GM21528 (cell line): Measurements from ENCODE around the gene CDKN2C.
A peak's percentile ranks its signal among the peaks of the same experiment; 100 is the strongest.

Experiments
- ATAC-seq: cut with Tn5 transposase; IDR thresholded peaks from one replicate; pipeline ENCODE4 v1.9.1; 2021; ENCODE audit warnings: mild to moderate bottlenecking, moderate library complexity; ENCODE audit not compliant: unreplicated experiment, low FRiP score

The CDKN2C gene

DNA sequence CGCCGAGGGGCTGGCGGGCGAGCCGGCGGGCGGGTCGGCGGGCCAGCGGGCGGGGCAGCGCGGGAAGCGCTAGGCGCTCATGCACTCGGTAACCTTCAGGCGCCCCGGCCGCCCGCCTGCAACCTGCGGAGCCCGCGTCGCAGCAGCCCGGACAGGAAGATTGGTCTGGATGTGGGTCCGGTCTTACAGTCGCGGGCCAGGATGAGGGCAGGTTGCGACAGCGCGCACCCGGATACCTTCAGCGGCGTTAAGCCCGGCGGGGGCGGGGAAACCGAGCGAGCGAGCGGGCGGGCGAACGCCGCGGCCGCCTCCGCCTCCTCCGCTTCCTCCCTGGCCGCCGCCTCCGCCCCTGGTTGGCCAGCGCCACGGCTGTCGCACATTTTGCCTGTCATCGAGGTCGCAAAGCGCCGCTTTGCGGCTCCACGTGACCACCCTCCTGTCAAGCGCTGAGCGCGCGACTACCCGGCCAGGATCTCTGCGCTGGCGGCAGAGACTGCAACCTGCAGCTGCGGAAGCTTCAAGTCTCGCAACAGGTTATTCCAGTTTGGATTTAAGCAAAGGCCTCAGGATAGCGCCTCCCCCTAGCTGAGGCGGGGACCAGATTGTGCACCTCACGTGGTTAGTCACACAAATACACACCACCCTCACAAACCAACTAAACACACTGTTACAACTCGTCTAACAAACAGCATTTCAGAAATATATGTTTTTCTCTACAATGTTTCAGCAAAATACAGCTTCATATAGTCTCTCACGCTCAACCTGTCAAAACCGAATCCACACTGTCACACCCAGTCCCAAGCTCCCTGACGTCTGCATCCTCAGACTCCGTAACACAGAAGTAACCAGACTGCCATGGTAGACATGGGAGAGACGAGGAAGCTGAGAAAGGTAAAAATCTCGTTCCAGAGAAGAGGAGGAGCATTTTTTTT is 9.9 kb upstream of the CDKN2C start, which contains the start of gene FAF1:
Gene FAF1, minus strand, starts transcription at position 355 of the 932 bp plus-strand sequence. CDS start 456 bp downstream, outside the sequence.
- ATAC-seq: peak; percentile 86

DNA sequence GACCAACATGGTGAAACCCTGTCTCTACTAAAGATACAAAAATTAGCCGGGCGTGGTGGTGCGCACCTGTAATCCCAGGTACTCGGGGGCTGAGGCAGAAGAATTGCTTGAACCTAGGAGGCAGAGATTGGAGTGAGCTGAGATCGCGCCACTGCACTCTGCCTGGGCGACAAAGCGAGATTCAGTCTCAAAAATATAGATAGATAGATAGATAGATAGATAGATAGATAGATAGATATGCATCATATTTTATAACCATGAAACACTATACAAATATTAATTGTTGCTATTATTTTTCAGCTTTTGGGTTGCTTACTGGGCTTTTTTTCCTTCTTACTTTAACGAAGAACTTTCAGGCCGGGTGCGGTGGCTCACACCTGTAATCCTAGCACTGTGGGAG is 5.2 kb upstream of the CDKN2C start:
- no peak for ATAC-seq

DNA sequence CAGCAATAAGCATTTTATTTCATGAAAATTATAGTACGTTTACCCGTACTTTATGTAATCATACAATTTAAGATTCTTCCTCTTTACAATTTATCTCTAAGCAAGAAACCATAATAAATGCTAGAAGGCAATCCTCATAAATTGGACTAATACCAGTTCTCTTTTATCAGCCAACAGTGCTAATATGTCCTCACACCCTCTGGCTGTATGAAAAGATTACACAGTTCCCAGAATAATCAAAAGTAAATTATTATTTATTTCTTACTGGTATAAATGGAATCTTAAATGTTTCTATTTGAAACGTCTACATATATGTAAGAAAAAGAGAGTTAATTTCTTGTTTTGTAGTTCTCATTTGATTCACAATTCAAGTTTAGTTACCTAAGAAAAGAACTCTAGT is 3.1 kb upstream of the CDKN2C start:
- no peak for ATAC-seq

DNA sequence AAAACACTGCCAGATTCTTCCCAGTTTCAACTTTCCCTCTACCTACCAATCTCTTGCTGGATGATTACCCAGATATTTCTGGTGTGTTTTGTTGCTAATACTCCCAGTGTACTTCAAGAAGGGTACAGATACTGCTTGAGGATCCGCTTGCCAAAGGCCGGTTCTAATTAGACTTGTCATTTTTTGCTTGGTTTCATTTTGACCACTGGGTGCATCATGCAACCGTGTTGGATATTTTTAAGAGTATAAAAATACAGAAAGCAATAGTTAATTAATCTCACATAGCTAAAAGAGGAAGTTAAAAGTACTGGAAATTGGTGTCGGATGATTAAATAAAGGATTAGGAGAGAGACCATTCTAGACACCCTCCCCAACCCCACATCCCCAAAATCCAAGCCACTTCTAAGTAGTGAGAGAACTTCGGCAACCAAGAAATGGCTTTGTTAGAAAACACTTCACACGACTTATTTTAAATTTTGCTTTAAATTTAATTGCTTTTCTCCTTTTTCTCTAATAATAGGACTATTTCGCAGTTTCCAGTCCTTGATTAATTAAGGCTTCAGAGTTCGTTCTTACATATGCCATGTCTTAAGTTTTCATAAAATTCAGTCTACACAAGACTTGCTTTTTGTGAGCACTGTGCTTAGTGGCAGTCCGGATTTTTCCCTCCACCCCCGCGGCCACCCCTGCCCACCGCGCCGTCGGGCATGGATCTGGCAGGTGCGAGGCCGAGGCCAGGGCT is 2.5 kb upstream of the CDKN2C start:
- ATAC-seq: no peak

DNA sequence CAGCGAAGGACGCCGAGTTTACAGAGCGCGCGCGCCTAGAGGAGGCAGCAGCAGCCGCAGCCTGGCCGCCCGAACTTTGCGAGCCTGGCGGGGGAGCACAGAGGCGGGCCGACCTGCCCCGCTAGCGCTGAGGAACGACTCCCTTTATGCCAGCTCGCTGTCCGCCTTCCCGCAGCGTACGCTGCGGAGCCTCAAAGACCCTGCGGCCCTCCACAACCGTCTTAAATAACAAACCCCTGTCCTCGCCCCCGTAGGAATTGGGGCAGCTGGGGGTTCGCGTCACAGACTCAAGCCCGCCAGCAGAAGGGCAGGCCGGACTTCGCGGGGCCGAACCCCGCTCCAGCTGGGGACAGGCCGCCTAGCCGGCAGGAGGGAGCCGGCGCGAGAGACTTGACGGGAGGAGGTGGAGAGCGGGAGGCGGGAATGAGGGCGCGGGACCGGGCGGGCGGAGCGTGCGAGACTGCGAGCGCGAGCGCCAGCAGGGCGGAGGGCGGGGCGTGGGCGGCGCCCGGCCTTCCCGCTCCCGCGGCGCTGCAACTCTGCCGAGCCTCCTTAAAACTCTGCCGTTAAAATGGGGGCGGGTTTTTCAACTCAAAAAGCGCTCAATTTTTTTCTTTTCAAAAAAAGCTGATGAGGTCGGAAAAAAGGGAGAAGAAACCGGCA is 1.8 kb upstream of the CDKN2C start:
- peak; percentile 65 for ATAC-seq

DNA sequence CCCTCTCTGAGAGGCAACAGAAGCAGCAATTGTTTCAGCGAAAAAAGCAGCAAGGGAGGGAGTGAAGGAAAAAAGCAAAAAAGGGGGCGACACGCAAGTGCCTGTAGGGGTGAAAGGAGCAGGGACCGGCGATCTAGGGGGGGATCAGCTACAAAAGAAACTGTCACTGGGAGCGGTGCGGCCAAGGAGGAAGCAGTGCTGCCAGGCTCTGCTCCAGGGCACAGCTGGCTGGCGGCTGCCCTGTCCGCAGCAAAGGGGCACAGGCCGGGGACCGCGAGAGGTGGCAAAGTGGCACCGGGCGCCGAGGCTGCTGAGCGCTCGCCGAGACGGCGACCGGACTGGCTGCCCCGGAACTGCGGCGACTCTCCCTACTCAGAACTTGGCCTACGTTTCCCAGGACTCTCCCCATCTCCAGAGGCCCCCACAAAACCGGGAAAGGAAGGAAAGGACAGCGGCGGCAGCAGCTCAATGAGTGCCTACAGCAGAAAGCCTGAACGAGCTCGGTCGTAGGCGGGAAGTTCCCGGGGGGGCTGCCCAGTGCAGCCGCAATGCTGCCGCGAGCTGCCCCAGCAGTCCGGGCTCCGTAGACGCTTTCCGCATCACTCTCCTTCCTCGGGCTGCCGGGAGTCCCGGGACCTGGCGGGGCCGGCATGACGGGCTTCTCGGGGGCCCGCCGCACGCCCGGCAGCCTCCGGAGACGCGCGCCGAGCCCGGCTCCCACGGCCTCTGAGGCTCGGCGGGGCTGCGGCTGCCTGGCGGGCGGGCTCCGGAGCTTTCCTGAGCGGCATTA is 1.0 kb upstream of the CDKN2C start:
- peak; percentile 33 for ATAC-seq

DNA sequence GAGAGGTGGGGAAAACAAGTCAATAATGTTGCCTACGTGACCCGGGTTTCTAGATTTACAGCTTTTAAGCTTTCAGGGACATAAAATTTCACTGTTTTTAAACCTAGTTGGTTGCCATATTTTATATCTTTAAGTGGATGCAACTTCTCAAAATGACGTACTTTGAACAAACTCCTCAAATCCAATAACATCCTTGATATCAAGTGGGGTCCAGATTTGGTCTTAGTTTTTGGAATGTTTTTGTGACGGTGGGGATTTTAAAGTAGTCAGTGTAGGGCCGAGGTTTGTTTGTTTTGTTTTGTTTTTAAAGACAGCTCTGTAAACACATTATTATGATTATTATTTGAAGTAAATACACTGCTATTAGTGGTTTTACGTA is 453 bp downstream of the CDKN2C start:
- no peak for ATAC-seq

DNA sequence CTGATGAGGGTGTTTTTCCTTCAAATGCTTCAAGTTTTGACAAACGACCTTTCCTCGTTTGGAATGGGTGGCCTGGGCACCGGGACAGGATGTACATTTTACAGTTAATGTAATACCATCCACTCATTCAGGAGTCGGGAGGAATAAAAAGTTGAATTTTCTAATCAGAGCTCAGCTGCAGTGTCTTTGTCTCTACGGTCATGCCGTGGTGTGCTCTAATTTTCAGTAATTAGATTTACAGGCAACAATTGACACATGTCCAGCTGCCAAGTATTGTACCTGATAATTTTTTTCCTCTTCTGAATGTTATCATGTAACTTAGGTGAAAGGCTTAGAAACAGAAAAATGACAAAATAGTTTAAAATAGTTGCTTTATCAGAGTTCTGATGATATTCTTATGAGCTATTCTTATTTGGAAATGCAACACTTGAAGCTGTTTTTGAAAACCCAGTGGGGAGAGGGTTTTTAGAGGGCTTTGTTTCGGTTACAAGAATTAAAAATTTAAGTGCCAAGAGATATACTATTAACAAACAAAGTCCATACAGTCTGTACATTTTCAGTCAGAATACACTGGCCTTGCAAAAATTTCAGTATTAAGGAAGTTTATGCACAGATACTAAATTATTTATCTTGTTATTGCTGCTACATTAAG is 1.0 kb downstream of the CDKN2C start:
- ATAC-seq: no peak

DNA sequence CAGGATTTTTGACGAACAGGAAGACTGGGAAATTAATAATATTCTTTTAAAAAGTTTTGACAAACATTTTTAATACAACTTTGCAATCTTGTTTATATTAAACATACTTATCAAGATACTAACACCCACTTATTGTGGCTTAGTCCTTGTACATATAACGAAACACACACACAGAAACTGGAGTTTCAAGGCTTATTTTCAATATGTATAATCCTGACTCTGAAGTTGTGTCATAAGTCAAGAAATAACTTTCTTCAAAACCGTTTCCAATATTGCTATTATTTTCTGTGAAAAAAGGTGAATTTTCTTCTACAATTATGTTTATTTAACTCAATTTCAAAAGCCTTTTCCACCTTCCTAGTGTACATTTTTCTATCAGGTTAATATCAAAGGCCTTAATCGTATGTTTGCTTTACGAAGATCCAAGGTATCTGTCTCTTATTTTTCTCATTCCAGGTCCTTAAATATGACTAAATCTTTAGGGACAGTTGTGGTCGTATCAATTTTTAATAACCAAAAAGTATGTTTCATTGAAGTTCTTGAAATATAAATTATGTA is 1.8 kb downstream of the CDKN2C start:
- ATAC-seq: no peak

DNA sequence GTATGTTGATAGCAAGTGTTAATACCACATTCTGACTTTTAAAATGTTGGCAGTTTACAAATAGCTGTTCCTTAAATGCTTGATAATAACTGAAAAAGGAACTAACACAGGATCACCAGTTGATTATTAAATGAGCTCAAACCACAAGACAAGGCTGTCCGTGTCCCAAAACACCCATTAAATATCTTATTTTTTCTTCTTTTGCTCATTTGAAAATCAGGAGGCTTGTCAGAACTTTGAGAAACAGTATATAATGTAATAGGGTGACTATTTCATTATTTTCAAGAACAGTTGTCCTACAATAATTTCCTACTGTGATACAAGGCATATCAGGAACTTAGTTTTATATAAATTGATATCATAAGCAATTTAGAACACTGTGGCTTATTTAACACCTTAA is 2.7 kb downstream of the CDKN2C start:
- no peak for ATAC-seq

DNA sequence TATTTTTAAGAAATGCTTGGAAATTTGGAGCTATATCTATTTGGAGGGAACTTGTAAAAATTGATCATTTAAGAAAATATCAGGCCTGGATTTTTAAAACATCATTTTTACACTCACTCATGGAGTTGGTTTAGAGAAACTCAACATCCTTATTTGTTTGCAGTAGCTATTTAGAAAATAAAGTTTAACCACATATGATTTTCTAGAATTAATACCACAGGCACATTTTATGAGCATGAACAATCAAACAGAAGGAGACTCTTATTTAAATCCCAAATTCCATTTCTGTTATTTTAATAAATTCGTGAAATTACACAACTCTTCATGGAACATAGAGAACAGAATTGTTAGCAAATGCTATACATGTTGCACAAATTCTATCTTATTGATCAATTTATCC is 3.2 kb downstream of the CDKN2C start:
- ATAC-seq: no peak

DNA sequence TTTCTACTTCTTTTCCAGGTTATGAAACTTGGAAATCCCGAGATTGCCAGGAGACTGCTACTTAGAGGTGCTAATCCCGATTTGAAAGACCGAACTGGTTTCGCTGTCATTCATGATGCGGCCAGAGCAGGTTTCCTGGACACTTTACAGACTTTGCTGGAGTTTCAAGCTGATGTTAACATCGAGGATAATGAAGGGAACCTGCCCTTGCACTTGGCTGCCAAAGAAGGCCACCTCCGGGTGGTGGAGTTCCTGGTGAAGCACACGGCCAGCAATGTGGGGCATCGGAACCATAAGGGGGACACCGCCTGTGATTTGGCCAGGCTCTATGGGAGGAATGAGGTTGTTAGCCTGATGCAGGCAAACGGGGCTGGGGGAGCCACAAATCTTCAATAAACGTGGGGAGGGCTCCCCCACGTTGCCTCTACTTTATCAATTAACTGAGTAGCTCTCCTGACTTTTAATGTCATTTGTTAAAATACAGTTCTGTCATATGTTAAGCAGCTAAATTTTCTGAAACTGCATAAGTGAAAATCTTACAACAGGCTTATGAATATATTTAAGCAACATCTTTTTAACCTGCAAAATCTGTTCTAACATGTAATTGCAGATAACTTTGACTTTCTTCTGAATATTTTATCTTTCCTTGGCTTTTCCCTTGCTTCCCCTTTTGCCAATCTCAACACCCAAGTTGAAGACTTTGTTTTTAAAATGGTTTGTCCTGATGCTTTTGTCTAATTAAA is 4.0 kb downstream of the CDKN2C start:
- no peak for ATAC-seq

DNA sequence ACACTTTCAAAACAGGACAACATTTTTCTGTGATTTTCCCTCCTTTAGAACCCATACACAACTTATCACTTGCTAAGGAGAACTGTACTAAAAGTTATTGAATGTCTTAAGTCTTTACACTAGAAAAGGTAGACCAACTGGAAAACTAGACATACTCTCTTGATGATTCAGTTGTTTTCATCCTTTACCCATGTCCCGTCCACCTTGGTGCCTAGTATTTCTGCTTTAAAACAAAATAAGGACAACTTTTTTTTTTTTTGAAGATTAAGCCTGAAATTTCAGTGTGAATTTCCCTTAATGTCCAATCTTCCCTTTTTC is 4.5 kb downstream of the CDKN2C start:
- no peak for ATAC-seq

DNA sequence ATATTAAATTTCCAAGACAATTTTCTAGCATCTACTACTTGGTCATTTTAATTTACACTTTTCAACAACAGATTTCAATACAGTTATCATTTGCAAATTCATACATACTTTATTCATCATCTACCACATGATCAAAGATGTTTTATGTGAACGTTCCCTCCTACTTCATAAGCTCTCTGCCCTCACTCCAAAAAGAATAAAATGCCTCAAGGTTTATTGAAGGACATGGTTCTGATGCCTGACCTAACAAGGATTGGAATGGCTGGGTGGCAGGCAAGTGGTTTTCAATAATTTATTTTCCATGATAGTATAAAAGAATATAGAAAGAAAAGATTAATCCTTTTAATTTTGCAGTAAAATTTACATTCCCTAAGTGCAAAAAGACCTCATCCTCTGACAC is 5.4 kb downstream of the CDKN2C start:
- no peak for ATAC-seq

DNA sequence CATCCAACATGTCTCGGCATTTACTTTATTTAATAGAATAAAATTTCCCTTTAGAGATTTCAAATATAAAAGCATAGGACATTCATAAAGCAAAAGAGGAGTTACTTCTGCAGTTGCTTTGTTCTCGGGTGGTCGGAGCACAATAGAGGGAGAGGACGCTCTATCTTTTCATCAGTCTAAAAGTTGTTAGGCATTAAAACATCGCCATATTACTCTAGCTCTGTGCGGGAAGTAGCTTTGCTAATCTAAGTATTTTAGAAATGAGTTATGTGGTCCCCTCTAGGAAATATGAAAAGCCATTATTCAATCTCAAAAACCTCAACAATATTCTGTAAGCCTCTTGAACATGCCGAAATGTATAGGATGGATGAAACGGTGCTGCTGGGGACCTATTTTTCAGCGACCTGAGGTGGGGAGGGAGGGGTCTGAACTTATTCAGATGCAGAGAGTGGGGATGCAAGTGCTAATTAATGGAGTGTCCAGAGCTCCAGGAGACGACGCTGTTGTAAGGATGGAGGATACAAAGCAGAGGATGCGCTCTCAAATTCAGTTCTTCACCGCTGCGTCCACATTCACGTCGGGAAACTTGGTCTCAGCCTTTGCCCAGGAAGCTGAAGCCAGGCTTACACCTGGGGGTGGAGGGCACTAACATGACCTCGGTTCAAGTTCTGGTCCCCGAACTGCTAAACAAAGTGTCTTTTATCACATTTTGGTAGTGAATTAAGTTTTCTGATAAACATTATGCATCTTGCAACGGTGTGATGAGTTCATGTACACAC is 6.3 kb downstream of the CDKN2C start:
- ATAC-seq: peak; percentile 8

DNA sequence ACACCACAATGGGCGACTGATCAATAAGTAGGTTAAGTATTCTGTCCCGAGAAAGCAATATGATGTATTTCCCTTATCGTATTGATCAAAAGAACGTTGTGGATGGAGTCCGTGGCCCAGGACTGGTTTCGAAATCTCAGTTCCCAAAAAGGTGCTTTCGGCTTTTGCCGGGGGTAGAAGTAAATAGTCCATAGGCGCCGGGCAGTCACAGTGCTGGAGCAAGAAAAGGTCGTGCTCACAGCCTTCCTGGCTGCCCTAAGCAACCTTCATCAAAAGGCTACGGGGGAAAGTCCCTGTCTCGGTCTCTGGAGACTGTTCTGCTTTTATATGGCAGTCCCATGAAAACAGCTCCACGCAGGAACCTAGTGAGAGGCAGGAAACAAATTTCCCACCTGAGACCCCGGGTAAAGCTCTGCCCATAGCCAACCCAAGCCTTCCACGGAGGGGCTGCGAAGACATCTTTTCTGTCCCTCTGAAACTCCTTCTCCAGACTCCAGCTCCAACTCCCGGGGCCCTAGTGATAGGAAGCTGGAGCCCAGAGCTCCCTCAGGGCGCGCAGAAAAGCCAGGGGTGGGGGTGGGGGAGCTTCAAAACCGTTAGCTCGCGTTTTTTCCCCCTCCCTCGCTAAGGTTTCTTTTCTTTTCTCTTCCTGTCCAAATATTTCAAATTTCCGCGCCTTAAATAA is 7.0 kb downstream of the CDKN2C start:
- ATAC-seq: peak; percentile 56

DNA sequence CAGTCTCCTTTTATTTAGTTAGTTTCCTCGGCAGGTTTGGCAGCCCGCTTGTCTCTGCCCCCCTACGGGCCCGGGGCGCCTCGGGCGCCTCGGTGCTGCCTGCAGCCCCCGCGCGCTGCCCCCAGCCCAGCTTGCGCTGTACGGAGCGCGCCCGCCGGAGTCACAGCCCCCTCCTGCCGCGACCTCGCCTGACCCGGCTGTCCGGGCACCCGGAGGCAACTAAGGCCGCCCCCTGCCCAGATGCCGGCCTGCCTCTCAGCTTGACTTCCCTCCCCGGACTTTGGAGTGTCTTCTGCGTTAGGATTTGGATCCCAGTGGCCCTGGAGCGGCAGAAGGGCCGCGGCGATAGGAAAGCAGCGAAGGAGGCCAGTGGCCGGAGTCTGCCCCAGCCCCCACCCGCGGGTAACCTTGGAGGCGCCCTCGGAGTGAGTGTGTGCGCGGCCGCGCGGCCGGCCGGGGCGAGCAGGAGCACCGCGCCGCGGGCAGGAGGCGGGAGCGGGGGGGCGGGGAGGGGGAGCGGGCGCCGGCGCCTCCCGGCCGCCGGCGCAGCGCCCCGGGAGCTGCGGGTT is 7.6 kb downstream of the CDKN2C start:
- peak; percentile 53 for ATAC-seq
